Right lobe of liver (tissue), 6 donors: ENCODE measurements around the gene DHRS3. TPM values are rescaled to one million over a fixed set of nuclear protein-coding genes. Genes with fewer than 3 reads are reported as not detected.

Source experiments
- ATAC-seq, 4 donors: fragments of 200-7000 bp; cut with Tn5 transposase; one replicate each; pipeline ENCODE4 v1.9.1; 2020; ENCODE audit warnings: mild to moderate bottlenecking in 4 of 4, moderate library complexity in 4 of 4
- DNase-seq, 3 donors: peaks; one replicate each; pipeline ENCODE4 v3.0.0-alpha.2; 2020
- H3K27ac ChIP-seq, 3 donors: fragments of 200-600 bp; one replicate each; pipeline ENCODE4 v1.8.0; 2022
- H3K27me3 ChIP-seq, 2 donors: fragments of 200-600 bp; one replicate each; pipeline ENCODE4 v1.8.0; 2022
- H3K36me3 ChIP-seq, 4 donors: fragments of 200-600 bp; sonication (generic) in 1 of 4; one replicate each; pipeline versions ENCODE4 v1.5.1 to v1.8.0; 2017 to 2022; ENCODE audit warnings: control low read depth in 1 of 4
- H3K4me1 ChIP-seq, 4 donors: fragments of 200-600 bp; sonication (generic) in 1 of 4; one replicate each; pipeline versions ENCODE4 v1.5.1 to v1.8.0; 2017 to 2022; ENCODE audit warnings: control low read depth in 1 of 4
- H3K4me3 ChIP-seq, 3 donors: fragments of 200-600 bp; one replicate each; pipeline ENCODE4 v1.8.0; 2022
- H3K9me3 ChIP-seq, 4 donors: fragments of 200-600 bp; sonication (generic) in 1 of 4; one replicate each; pipeline versions ENCODE4 v1.5.1 to v1.8.0; 2017 to 2022; ENCODE audit warnings: control low read depth in 1 of 4
- CTCF ChIP-seq, 4 donors: fragments of 200-600 bp in 3 of 4; fragments of 450-650 bp in 1 of 4; IDR thresholded peaks; one replicate each; pipeline versions ENCODE4 v1.5.1 to v1.8.0; 2016 to 2022; ENCODE audit warnings: antibody characterized with exemption in 4 of 4, mild to moderate bottlenecking in 2 of 4
- POLR2A ChIP-seq: fragments of 450-650 bp; IDR thresholded peaks from one replicate; pipeline ENCODE4 v1.6.1; 2017; ENCODE audit warnings: antibody characterized with exemption, mild to moderate bottlenecking
- WGBS: methylation state at CpG from one replicate; pipeline ENCODE4 v1.1.6; 2018; ENCODE audit warnings: low coverage, low lambda C conversion rate; ENCODE audit not compliant: insufficient coverage; ENCODE audit errors: missing lambda C conversion rate; 5-methylcytosine and 5-hydroxymethylcytosine counted together
- intact Hi-C, 2 donors: fragments of 100-400 bp; cut with DNase I; formaldehyde crosslinking; loops; one replicate each; pipeline versions ENCODE4 v1.11.2 to v1.14.1; 2022
- total RNA-seq, 6 experiments: library from RNA; depleted of rRNA in 2 of 6; stranded (reverse); fragments of >200 nt in 2 of 6; fragmentation: NEBNext Ultra II Directional in 3 of 6; extraction: Animal tissue kit (Norgen Biotek cat#: 25700) in 3 of 6; gene quantifications; one replicate each; pipeline versions ENCODE4 v1.1.0 to v1.2.4, GENCODE V29; 2016 to 2023
- donor health status: DM: no; HTN: yes; CAD: no.
- donor health status: DM: no; HTN: no; CAD: no.
- donor health status: DM: no; HTN: no; CAD: no.
- donor health status: DM: no; HTN: yes; CAD: no.
- donor health status: DM: no; HTN: yes; CAD: no.

The DHRS3 gene
- total RNA-seq, 6 experiments from 2014 or later = 132 to 252 (median 172) TPM

GRCh38 chr1:12584900-12585525 lies 33.0 kb downstream of the DHRS3 start:
- DNase-seq (peak in 1 of 3 donors; percentile 5), ATAC-seq (no peak)
- 80% methylated on average over 1 of the region's 6 CpGs for WGBS
- intact Hi-C loops = no loop called here
- H3K27ac ChIP-seq = no peak overlapping the region
- no peak overlapping the region for H3K4me3 ChIP-seq
- H3K9me3 ChIP-seq = no peaks in the 10 kb centered on the region
- no peak for TF ChIP-seq POLR2A
- TF ChIP-seq CTCF (IDR thresholded peaks at IDR 0.05) = no peak
- H3K36me3 ChIP-seq = peaks cover 0 to 24% (median 11%) of the 10 kb centered on the region in 4 donors
- no peaks in the 10 kb centered on the region for H3K27me3 ChIP-seq
- peaks cover 0 to 6% (median 0%) of the 10 kb centered on the region in 4 donors for H3K4me1 ChIP-seq

- no peak overlapping the region for H3K4me3 ChIP-seq
- no peak for ATAC-seq
- TF ChIP-seq POLR2A (no peak), CTCF (IDR thresholded peaks at IDR 0.05) (no peak)
- peaks cover 0 to 6% (median 0%) of the 10 kb centered on the region in 4 donors for H3K4me1 ChIP-seq
- H3K9me3 ChIP-seq = no peaks in the 10 kb centered on the region
- H3K27me3 ChIP-seq = no peaks in the 10 kb centered on the region
- no peak for DNase-seq
- H3K27ac ChIP-seq = no peak overlapping the region
- intact Hi-C loops = no loop called here
- peaks cover 0 to 33% (median 17%) of the 10 kb centered on the region in 4 donors for H3K36me3 ChIP-seq
Observed at GRCh38 chr1:12583484-12583883, 34.5 kb downstream of the DHRS3 start.

- TF ChIP-seq POLR2A (no peak), CTCF (IDR thresholded peaks at IDR 0.05) (no peak)
- peaks cover 0 to 6% (median 0%) of the 10 kb centered on the region in 4 donors for H3K4me1 ChIP-seq
- no peak for ATAC-seq
- no peak overlapping the region for H3K4me3 ChIP-seq
- intact Hi-C loops = no loop called here
- no peaks in the 10 kb centered on the region for H3K9me3 ChIP-seq
- H3K27ac ChIP-seq = no peak overlapping the region
- H3K36me3 ChIP-seq = peaks cover 0 to 42% (median 20%) of the 10 kb centered on the region in 4 donors
- H3K27me3 ChIP-seq = no peaks in the 10 kb centered on the region
- 97% methylated on average over 4 of the region's 4 CpGs for WGBS
- DNase-seq = no peak
Observed at GRCh38 chr1:12582649-12583048, 35.4 kb downstream of the DHRS3 start.

- intact Hi-C loops = no loop called here
Observed at GRCh38 chr1:12581179-12581578, 36.8 kb downstream of the DHRS3 start.

GRCh38 chr1:12580054-12580887 lies 37.7 kb downstream of the DHRS3 start:
- ATAC-seq (peak in 3 of 4 donors; percentile 21 to 51 (median 33)), DNase-seq (no peak)
- Histone ChIP-seq H3K27me3 (no peaks in the 10 kb centered on the region), H3K9me3 (no peaks in the 10 kb centered on the region), H3K4me1 (no peaks in the 10 kb centered on the region), H3K36me3 (peaks cover 0 to 64% (median 32%) of the 10 kb centered on the region in 4 donors), H3K27ac (no peak overlapping the region), H3K4me3 (no peak overlapping the region)
- 76% methylated on average over 15 of the region's 20 CpGs for WGBS
- TF ChIP-seq CTCF (IDR thresholded peaks at IDR 0.05) (no peak), POLR2A (no peak)
- intact Hi-C loops = no loop called here

More at GRCh38 chr1:12581179-12581578, 36.8 kb downstream of the DHRS3 start:
- ATAC-seq (no peak), DNase-seq (no peak)
- Histone ChIP-seq H3K36me3 (peaks cover 0 to 55% (median 29%) of the 10 kb centered on the region in 4 donors), H3K27ac (no peak overlapping the region), H3K27me3 (no peaks in the 10 kb centered on the region), H3K9me3 (no peaks in the 10 kb centered on the region), H3K4me3 (no peak overlapping the region), H3K4me1 (peaks cover 0 to 6% (median 0%) of the 10 kb centered on the region in 4 donors)
- TF ChIP-seq POLR2A = no peak
- 92% methylated on average over 4 of the region's 5 CpGs for WGBS
